ENCODE data around the gene NUP160.
"Not testable (repeated sequence)": the region's sequence is repeated elsewhere in the genome, so short reads cannot be mapped to it uniquely, and the experiment has no call there.

GRCh38 chr11:47830013-47830412, 18.1 kb downstream of the NUP160 start:
- TF ChIP-seq CTCF (conservative IDR thresholded peaks at IDR 0.05; ENCODE audit: low read depth, low read length); EZH2 (IDR thresholded peaks at IDR 0.05; ENCODE audit: borderline replicate concordance, low read depth, low read length, poor library complexity, severe bottlenecking): not testable (repeated sequence)
